ENCODE data around the gene SIK3. TPM values are rescaled to one million over a fixed set of nuclear protein-coding genes. Genes with fewer than 3 reads are reported as not detected.
A peak's percentile ranks its signal among the peaks of the same experiment; 100 is the strongest.

SIK3 gene
- total RNA-seq, result 21.9 and 23.0 TPM in 2 replicates

GRCh38 chr11:117098269-117099232 is at the start of gene SIK3:
Gene SIK3 (minus strand): TSS chr11:117098428. CDS start chr11:117098415, 13 bp downstream.

GRCh38 chr11:117143871-117144476 is 45.7 kb upstream of the SIK3 start, which contains the start of gene PAFAH1B2:
Gene PAFAH1B2 (plus strand): TSS chr11:117144287. CDS start chr11:117152448, 8,161 bp downstream.

GRCh38 chr11:116837231-116838091 is 260.8 kb downstream of the SIK3 start, which contains the start of gene APOA1:
Gene APOA1 (minus strand): TSS chr11:116837622. CDS start chr11:116837387, 235 bp downstream.

DNA sequence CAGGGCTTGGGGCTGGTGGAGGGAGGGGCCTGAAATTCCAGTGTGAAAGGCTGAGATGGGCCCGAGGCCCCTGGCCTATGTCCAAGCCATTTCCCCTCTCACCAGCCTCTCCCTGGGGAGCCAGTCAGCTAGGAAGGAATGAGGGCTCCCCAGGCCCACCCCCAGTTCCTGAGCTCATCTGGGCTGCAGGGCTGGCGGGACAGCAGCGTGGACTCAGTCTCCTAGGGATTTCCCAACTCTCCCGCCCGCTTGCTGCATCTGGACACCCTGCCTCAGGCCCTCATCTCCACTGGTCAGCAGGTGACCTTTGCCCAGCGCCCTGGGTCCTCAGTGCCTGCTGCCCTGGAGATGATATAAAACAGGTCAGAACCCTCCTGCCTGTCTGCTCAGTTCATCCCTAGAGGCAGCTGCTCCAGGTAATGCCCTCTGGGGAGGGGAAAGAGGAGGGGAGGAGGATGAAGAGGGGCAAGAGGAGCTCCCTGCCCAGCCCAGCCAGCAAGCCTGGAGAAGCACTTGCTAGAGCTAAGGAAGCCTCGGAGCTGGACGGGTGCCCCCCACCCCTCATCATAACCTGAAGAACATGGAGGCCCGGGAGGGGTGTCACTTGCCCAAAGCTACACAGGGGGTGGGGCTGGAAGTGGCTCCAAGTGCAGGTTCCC is 268.6 kb downstream of the SIK3 start, which contains the start of gene APOC3:
APOC3 (plus strand) TSS at position 383 of the 659 bp plus-strand sequence. CDS start 676 bp downstream, outside the sequence.

DNA sequence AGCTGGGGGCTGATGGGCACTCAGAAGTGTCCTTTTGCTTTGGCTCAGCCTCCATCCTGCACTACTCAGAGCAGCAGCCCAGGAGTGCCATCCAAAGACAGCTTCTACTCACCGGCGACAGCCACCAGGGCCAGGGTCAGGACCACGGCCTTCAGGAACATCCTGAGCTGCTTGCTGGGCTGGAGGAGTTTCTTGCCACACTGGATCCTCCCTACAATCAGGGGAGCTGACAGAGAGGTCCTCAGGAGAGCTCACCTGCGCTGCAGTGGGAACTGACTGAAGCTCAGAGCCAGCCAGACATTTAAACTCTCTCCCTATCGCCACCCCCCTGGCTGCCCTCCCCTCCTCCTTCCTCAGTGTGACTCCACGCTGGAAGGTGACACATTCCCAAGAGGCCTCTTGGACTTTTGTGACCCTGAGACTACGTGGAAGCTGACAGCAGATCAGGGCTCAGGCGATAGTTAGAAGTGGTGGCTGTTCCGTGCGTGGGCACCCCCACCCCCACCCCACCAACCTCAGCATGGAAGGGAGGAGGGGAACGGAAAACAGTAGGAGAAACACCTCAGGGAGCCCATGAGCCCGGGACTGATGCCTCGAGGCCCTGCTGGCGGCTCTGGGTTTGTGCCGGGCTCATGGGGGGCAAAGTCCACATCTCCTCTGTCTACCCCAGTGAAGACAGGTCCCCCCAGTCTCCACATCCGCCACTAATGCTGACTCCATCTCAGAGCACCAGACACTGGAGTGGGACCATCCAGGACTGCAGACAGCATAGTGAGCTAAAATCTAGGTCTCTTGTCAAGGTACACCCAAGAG is 275.0 kb downstream of the SIK3 start, which contains the start of gene APOA4:
APOA4 (minus strand) TSS at position 274 of the 813 bp plus-strand sequence; CDS start at position 161, 113 bp downstream.

Small RNA genes lying within 50 kb of the gene (small RNA-seq; reads per million reads assigned to genes)
- gene AP000936.3 (ENCODE audit: low replicate concordance), result not detected
- gene RNY4P6 (ENCODE audit: low replicate concordance), result 11.1 reads per million, percentile 94 among the genes with 10 or more reads in this experiment

Other genes with a start within 250 kb of the SIK3 start
- gene PAFAH1B2, start 45.9 kb upstream of the SIK3 start, total RNA-seq, result 99.8 and 254 TPM in 2 replicates
- 21.8 and 35.0 TPM in 2 replicates for gene SIDT2, start 80.3 kb upstream of the SIK3 start, total RNA-seq
- 1,440 and 2,227 TPM in 2 replicates for gene TAGLN, start 100.9 kb upstream of the SIK3 start, total RNA-seq
- 51.0 and 85.6 TPM in 2 replicates for gene PCSK7, start 133.6 kb upstream of the SIK3 start, total RNA-seq
- 12.6 and 15.8 TPM in 2 replicates for gene RNF214, start 134.2 kb upstream of the SIK3 start, total RNA-seq
- 3.4 and 4.8 TPM in 2 replicates for gene BACE1-AS, start 192.9 kb upstream of the SIK3 start, total RNA-seq
- gene BACE1, start 217.8 kb upstream of the SIK3 start, total RNA-seq, result 32.6 and 49.4 TPM in 2 replicates
- 32.6 and 46.7 TPM in 2 replicates for gene CEP164, start 229.4 kb upstream of the SIK3 start, total RNA-seq